Measurements from ENCODE around the gene MSH2.

Gene MSH2

DNA sequence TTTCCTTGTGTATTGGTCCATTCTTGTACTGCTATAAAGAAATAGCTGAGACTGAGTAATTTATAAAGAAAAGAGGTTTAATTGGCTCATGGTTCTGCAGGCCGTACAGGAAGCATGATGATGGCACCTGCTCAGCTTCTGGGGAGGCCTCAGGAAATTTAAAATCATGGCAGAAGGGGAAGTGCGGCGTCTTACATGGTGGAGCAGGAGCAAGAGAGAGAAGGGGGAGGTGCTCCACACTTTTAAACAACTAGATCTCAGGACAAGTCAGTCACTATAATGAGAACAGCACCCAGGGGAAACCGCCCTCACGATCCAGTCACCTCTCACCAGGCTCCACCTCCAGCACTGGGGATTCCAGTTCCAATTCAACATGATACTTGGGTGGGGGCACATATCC is 54.3 kb downstream of the MSH2 start:
- DNase-seq: peak; percentile 89
- in situ Hi-C loops (cut with MboI; ENCODE audit: low pct_unique_long_range_greater_than_20kb, low sequenced_read_pairs): no loop called here

DNA sequence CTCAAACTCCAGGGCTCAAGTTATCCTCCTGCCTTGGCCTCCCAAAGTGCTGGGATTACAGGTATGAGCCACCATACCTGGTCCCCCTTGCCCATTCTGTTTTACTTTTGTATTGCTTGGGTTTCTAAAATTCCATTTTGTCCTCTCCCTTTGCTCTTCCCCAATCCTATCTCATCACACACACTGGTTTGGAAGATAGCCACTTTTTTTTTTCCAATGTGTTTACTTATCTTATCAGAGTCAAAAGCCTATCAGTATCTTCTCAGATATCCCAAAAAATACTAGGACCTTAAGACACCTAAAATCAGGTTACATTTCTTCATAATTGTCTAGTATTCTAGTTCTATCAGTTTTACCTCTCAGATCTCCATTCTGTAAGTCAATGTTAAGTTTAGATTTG is 56.1 kb downstream of the MSH2 start:
- in situ Hi-C loops (cut with MboI; ENCODE audit: low pct_unique_long_range_greater_than_20kb, low sequenced_read_pairs): no loop called here
- no peak for DNase-seq

DNA sequence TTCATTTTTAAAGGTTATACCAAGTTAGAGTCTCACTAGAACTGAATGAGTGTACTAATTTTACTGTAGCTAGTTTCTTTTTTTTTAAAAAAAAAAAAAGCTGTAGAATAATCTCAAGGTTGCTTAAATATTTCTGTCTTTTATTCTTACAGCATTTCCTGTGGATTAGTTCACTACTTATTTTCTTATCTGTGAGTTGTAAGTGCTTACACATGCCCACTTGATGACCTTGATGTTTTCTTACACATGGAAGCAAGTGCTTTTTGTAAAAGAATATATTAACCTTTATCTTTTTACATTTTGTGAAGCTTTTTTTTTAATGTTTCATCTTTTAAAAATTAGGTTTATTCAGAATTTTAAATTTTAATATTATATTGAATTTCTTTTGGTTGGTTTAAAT is 57.8 kb downstream of the MSH2 start:
- DNase-seq: no peak
- in situ Hi-C loops (cut with MboI; ENCODE audit: low pct_unique_long_range_greater_than_20kb, low sequenced_read_pairs): no loop called here

DNA sequence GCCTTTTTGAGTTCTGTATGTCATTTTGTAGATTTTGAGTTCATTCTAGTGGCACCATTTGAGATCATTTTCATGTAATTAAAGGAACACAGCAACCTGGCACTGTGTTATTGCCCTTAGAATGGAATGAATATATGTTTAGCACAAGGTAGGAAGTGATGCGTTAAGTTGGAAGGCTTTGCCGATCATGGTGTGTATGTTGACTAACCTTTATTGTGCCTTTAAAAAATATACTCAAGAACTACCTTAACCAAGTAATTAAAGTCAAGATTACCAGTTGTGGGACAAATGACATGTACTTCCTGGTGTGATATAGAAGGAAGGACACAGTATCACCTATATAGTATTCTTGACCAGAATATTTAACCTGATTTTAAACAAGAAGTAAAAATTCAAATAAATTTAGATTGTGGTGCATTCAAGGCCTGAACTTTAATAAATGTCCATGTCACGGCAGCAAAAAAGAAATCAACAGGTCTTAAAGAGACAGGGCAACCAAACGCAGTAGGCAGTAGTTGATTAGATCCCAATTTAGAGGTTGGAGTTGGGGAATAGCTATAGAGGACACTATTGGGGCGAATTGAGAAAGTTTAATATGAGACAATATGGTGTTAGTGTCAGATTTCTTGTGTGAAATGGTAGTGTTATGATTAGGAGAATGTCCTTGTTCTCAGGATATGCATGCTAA is 68.6 kb downstream of the MSH2 start:
- in situ Hi-C loops (cut with MboI; ENCODE audit: low pct_unique_long_range_greater_than_20kb, low sequenced_read_pairs): no loop called here
- no peak for DNase-seq

DNA sequence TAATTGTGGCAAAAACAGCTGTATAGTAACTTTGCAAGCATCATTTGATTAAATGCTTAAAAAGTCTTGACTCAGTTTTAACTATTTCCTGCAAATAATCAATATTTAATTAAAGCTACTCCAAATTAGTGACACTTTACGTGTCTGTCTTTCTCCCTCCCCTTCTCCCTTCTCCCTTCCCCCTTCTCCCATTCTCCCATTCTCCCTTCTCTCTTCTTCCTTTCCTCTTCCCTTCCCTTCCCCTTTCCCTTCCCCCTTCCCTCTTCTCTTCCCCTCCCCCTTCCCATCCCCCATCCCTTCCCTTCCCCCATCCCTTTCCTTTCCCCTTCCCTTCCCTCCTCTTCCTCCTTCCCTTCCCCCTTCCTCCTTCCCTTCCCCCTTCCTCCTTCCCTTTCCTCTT is 76.9 kb downstream of the MSH2 start:
- in situ Hi-C loops (cut with MboI; ENCODE audit: low pct_unique_long_range_greater_than_20kb, low sequenced_read_pairs): no loop called here
- no peak for DNase-seq

DNA sequence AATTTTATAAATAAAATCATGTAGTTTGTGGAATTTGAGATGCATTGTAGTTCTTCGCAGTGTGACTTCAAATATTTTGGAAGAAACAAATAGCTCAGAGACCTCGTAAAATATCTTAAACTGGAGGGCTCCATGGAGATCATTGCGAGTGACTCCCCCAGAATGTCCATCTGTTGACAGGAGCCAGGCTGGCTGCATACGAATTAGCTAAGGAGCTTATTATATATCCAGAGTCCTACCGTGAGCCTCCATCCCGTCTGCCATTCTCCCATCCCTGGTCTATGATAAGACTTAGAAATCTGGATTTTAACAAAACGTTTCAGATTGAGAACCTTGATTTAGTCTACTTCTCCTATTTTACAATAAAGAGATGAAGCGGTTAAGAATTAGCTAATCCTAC is 80.2 kb downstream of the MSH2 start:
- no peak for DNase-seq
- in situ Hi-C loops (cut with MboI; ENCODE audit: low pct_unique_long_range_greater_than_20kb, low sequenced_read_pairs): no loop called here

DNA sequence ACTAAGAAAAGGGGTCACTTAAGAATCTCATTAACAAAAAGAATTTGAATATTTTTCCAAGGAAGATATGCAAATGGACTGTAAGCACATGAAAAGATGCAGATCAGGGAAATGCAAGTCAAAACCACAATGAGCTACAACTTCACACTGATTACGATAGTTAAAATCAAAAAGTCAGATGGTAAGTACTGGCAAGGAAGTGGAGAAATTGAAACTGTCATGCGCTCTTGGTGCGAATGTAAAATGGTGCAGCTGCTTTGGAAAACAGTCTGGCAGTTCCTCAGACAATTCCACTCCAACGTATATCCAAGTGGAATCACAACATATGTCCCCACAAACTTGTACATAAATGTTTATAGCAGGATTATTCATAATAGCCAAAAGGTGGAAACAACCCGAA is 81.4 kb downstream of the MSH2 start:
- in situ Hi-C loops (cut with MboI; ENCODE audit: low pct_unique_long_range_greater_than_20kb, low sequenced_read_pairs): no loop called here
- DNase-seq: no peak

DNA sequence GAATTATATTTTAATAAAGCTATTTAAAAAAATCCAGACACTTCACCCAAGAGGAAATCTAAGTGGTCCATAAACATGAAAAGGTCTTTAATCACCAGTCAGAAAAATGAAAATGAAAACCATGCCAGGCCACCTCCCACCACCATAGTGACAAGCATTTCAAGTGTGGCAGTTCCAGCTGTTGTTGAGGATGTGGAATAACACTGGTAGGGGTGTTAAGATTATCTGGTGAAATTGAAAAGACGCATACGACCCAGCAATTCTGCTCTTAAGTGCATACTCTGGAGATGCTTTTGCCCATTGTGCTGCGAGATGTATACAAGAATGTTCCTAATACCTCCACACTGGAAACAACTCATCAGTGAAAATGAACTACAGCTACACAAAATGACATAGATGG is 82.2 kb downstream of the MSH2 start:
- in situ Hi-C loops (cut with MboI; ENCODE audit: low pct_unique_long_range_greater_than_20kb, low sequenced_read_pairs): no loop called here

DNA sequence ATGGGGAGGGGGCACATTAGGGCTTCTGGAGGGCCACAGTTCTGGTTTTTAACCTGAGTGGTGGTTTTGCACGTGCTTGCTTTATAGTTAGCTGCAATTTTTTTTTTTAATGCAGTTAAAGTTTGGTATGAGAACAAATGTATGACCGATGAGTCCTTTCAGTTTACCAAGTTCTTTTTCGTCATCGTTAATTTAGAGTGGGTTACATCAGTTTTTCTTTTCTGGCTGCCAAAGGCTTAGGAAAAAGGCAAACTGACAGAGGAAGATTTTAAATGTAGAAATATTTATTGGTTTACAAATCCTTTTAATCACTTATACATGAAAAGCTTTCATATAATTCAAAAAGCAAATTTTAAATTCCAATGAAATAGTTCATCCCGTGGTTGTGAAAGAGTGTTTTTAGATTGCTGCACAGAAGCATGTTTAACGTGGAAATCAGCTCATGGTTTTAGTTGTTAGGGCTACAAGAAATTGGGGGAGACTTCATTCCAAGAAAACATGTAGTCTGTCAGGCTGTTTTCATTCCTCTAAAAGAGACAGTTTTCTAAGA is 82.9 kb downstream of the MSH2 start:
- in situ Hi-C loops (cut with MboI; ENCODE audit: low pct_unique_long_range_greater_than_20kb, low sequenced_read_pairs): no loop called here
- DNase-seq: no peak

More for the DNA sequence above, 82.2 kb downstream of the MSH2 start:
- no peak for DNase-seq

DNA sequence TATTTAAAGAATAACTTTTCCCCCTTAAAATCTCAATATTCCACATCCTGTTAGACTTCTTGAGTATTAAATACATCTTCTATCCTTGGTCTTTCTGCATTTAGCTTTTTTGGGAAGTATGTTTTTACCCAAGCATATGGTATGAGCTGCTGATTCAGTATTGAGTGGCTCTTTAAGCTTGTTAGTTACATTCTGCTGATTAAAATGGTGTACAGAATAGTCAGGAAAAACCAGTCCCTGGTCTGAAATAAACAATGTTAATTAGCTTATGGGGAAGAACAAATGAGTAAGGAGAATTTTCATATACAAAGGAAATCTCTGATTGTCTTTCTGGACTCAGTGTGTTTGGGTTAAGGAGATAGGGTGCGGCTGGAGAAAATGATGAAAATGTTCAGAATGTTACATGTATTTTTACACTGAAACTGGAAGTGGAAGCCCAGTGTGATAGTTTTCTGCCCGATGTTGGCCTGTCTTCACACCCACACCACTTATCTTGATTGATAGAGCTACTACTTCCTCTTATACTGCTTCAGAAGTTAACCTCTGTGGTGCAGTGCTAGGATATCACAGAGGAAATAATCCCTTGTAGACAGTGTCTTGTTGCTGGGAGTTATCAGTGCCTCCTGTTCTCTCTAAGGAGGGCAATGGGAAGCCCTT is 84.0 kb downstream of the MSH2 start:
- DNase-seq: peak; percentile 86
- in situ Hi-C loops (cut with MboI; ENCODE audit: low pct_unique_long_range_greater_than_20kb, low sequenced_read_pairs): no loop called here

DNA sequence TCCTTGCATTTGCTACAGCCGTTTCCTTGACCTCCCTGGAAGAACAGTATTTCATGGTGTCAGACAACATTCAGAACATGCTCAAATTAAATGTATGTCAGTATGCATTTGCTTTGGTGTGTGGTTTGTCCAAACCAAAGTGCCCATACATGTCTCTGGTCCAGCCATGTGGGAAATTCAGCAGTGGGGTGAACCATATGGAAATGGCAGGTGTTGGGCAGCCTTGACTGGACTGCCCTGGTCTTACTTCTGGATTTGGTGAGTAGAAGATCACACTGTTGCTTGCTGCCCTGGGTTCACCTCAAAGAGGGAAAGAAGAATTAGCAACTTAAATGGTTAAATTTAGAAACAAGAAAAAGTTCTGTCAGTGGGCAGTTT is 84.5 kb downstream of the MSH2 start:
- DNase-seq: no peak
- in situ Hi-C loops (cut with MboI; ENCODE audit: low pct_unique_long_range_greater_than_20kb, low sequenced_read_pairs): no loop called here

DNA sequence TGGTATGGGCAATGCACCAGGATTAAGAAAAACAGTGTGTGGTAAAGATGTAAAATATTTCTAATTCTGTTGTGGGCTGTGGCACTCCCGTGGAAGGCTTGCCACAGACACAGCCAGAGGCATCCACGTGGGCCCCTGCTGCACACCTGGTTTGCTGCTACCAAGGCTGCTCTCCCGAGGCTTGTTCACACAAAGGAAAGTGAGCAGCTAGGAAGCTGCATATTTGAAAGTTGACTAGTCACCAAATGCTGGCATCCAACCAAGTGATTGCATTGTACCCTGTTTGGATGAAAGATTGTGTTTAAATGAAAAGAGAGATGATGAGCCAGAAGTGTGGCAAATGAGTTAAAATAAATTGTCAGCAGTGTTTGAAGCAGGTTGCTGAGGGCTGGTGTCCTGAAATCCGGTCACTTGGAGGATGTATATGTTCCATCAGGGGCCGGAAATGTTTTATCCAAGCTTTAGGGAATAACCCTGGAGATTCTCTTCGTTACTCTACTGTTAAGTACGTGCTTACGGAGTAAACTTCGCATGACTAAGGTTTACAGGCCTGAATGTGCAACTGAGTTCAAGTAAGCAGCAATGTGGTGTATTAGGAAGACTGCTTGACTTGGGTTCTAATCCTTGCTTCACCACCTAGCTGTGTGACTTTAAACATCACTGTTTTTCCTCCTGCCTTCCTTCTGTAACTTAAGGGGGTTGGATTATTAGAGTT is 86.1 kb downstream of the MSH2 start:
- no peak for DNase-seq
- in situ Hi-C loops (cut with MboI; ENCODE audit: low pct_unique_long_range_greater_than_20kb, low sequenced_read_pairs): no loop called here

DNA sequence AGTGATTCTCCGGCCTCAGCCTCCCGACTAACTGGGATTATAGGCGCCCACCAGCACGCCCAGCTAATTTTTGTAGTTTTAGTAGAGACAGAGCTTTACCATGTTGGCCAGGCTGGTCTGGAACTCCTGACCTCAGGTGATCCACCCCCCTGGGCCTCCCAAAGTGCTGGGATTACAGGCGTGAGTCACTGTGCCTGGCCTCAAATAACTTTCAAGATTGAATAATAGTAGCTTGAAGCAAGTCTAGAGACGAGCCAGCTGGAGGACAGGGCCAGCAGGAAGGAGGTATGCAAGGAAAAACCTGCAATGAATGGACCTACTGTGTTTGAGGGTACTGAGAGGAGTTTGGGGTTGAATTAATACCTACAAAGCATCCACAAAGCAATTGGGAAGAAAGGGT is 87.5 kb downstream of the MSH2 start:
- in situ Hi-C loops (cut with MboI; ENCODE audit: low pct_unique_long_range_greater_than_20kb, low sequenced_read_pairs): no loop called here
- DNase-seq: no peak

DNA sequence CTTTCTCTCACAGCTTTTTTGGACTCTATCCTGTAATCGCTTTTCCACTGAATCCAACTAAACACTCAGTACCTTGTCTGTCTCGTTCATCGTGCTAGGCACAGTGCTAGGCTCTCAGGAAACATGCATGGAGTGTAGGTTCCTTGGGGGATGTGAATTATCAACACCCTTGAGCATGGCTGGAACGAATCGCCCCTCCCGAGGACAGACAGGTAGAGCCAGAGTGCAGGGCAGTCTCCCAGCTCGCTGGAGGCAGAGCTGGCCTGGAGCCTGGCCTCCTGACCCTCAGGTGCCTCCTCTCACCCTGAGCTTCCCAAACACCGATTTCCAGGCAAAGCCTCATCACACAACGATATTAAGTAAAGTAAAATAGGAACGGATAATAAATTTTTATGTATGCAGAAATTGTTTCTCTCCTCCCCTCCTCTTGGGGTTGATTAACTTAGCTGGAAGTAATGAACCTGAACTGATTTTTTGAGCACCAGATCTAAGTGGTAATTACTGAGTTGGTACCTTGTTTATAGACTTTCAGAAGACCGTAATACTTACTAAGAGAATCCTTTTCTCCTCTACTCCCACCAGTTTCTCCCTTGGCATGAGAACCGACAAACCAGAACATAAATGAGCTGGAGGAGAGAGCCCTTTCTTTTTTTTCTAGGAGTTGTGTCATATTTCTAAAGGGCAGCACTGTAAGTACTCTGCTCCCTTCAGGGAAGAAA is 90.5 kb downstream of the MSH2 start:
- in situ Hi-C loops (cut with MboI; ENCODE audit: low pct_unique_long_range_greater_than_20kb, low sequenced_read_pairs): no loop called here
- DNase-seq: no peak

DNA sequence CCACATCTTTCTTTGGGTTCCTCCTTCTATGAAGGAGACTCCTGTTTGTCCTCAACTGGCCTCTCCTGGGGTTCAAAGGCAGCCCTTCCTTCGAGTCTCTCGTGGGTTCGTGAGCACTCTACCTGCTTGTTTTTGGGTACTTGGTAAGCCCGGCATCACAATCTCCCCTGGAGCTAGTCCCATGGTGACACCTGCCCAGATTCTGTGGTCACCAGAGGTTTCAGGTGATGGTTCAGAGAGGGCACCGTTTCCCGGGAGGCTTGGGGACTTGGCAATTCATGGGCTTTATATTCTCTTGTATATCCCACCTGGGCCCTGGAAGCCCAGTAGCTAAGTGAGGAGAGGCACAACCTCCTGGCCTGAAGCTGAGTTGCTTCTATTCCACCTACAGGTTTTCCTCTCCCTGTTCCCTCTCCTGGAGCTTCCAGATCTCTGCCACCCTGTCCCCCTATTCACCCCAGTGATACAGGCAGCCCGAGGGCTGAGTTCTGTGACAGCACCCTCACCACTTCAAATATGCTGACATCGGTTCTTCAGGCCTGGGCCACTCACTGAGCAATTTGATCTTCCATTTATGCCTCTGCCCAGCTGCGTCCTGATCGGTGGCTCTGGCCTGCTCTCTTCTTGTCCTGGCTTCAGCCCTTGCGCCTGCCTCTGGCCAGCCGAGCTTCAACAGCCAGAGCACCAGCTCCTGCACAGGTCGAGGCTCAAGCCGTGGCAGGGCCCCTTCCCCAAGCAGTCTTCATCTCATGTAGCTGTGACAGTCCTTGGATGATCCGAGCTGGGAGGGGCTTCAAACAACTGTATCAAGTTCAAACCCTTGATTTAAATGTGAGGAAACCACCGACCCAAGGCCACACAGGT is 91.5 kb downstream of the MSH2 start:
- in situ Hi-C loops (cut with MboI; ENCODE audit: low pct_unique_long_range_greater_than_20kb, low sequenced_read_pairs): no loop called here
- no peak for DNase-seq

DNA sequence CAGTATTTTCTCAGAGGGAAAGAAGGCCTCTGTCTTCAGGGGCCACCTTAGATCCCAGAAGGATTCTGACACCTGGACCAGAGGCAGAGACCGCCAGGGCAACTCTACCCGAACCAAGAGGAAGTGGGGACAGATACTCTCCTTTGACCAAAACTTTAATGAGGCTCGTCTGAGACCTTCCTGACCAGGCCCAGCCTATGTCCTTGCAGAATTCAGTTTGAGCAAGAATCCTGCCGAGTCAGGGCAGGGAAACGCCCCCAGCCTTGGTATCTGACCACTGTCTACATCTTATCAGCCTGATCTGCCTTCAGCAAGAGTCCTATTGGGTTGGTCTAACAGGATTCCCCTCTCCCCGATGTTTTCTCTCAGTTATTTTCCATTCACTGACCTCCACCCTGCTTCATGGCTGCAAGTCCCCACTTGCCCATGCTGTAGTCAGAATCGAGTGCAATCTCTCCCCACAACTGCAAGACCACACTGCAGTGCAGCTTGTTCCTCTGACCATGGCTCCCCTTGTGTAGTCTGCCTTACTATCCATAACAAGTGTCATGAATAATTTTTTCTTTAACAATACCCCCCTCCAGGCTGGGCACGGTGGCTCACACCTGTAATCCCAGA is 95.0 kb downstream of the MSH2 start:
- no peak for DNase-seq
- in situ Hi-C loops (cut with MboI; ENCODE audit: low pct_unique_long_range_greater_than_20kb, low sequenced_read_pairs): no loop called here

DNA sequence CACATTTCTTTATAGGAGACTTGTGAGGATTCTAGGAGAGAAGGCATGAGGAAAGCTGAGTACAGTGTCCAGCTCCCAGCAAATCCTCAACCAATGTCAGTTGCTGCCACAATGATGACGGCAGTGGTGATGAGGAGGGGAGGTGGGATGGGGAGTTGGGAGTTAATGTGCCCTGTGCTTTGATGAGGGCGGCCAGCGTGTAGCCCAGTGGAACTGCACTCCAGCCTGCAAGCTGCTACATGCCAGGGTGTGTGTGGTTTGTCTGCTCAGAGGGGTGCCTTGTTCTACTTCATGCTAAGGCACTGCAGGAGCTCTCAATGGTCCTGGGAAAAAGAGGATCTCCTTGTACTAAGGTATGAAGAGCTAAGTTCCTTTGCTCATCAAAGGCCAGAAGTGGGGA is 96.1 kb downstream of the MSH2 start:
- in situ Hi-C loops (cut with MboI; ENCODE audit: low pct_unique_long_range_greater_than_20kb, low sequenced_read_pairs): no loop called here
- no peak for DNase-seq

DNA sequence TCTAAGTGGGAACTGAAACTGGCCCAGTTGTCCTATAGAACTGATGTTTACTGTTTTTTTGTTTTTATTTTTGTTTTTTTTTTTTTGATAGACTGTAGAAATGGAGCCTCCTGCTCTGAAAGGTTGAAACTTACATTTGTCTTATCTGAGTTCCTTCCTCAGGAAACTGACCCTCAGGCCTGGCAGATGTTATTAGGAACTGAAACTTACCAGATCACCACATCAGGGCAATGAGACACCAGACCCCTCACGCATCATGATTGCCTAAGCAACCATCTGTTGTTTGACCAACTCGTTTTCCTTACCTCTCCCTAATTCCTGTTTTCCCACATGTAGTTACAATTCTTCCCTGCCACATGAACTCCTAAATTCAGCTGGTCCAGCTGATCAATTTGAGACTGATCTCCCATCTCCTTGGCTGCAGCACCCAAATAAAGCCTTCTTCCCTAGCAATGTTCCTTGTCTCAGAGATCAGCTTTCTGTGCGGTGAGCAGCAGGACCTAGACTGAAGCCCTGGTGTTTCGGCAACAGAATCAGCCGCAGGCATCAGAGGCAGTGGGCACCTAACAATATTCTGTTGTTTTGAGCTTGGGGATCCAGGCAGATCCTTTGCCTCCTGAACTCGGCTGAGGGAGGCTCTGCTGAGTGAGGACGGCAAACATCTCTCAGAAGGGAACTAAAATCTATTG is 96.8 kb downstream of the MSH2 start:
- in situ Hi-C loops (cut with MboI; ENCODE audit: low pct_unique_long_range_greater_than_20kb, low sequenced_read_pairs): no loop called here
- DNase-seq: no peak
